HG02943 (cell line): ENCODE data around the gene GPX7.

ENCODE experiments used
- ATAC-seq: cut with Tn5 transposase; IDR thresholded peaks from one replicate; pipeline ENCODE4 v1.9.1; 2021; ENCODE audit warnings: mild to moderate bottlenecking, low read depth, moderate library complexity; ENCODE audit not compliant: unreplicated experiment

Gene GPX7

GRCh38 chr1:52627028-52627427 lies 24.9 kb downstream of the GPX7 start:
- ATAC-seq = no peak

GRCh38 chr1:52628614-52629324 lies 26.6 kb downstream of the GPX7 start:
- no peak for ATAC-seq

- ATAC-seq = no peak
Observed at GRCh38 chr1:52629325-52629643, 27.1 kb downstream of the GPX7 start.

- ATAC-seq = no peak
Observed at GRCh38 chr1:52629667-52630066, 27.5 kb downstream of the GPX7 start.

GRCh38 chr1:52631759-52632331 lies 29.7 kb downstream of the GPX7 start:
- no peak for ATAC-seq

- ATAC-seq = no peak
Observed at GRCh38 chr1:52632732-52633290, 30.6 kb downstream of the GPX7 start, which contains the start of gene SHISAL2A. SHISAL2A (plus strand) TSS chr1:52633168; CDS start chr1:52633494, 326 bp downstream.

GRCh38 chr1:52633291-52633754 lies 31.2 kb downstream of the GPX7 start:
- ATAC-seq = no peak

GRCh38 chr1:52634111-52634510 lies 31.9 kb downstream of the GPX7 start:
- ATAC-seq = no peak

- ATAC-seq = no peak
Observed at GRCh38 chr1:52635321-52636089, 33.3 kb downstream of the GPX7 start.

- peak; percentile 81 for ATAC-seq
Observed at GRCh38 chr1:52636721-52637695, 34.8 kb downstream of the GPX7 start.

GRCh38 chr1:52637946-52638345 lies 35.8 kb downstream of the GPX7 start:
- ATAC-seq = no peak

GRCh38 chr1:52640697-52641096 lies 38.5 kb downstream of the GPX7 start:
- no peak for ATAC-seq

- no peak for ATAC-seq
Observed at GRCh38 chr1:52641307-52641706, 39.1 kb downstream of the GPX7 start.

GRCh38 chr1:52645261-52645660 lies 43.1 kb downstream of the GPX7 start:
- ATAC-seq = no peak

- ATAC-seq = no peak
Observed at GRCh38 chr1:52651904-52652303, 49.7 kb downstream of the GPX7 start.

GRCh38 chr1:52653207-52653849 lies 51.2 kb downstream of the GPX7 start:
- no peak for ATAC-seq

- no peak for ATAC-seq
Observed at GRCh38 chr1:52654063-52654462, 51.9 kb downstream of the GPX7 start.

- no peak for ATAC-seq
Observed at GRCh38 chr1:52657702-52658101, 55.5 kb downstream of the GPX7 start.
